OCI-LY3 (cell line): ENCODE data around the gene GAK.

Experiments
- H2AFZ ChIP-seq: fragments of 200-600, 300-600 bp; shearing (Covaris generic); 2 replicates; pipeline ENCODE4 v1.6.0; 2014; ENCODE audit warnings: antibody characterized with exemption, low read depth, low read length
- H3K27ac ChIP-seq: fragments of 200-600, 300-600 bp; sonication (generic); 2 replicates; pipeline ENCODE4 v1.5.1; 2014; ENCODE audit warnings: mild to moderate bottlenecking, low read length, moderate library complexity, mixed read lengths
- H3K27me3 ChIP-seq: fragments of 200-600, 300-600 bp; sonication (generic); 2 replicates; pipeline ENCODE4 v1.6.1; 2014; ENCODE audit warnings: low read depth, low read length, mixed read lengths
- H3K36me3 ChIP-seq: fragments of 200-600, 300-600 bp; sonication (generic); replicated peaks from 2 replicates; pipeline ENCODE3; 2014; ENCODE audit warnings: low read depth, low read length, mixed read lengths
- H3K4me1 ChIP-seq: fragments of 300-600, 200-600 bp; sonication (generic); 2 replicates; pipeline ENCODE4 v1.6.1; 2014; ENCODE audit warnings: low read length, mixed read lengths
- H3K4me2 ChIP-seq: fragments of 200-600, 300-600 bp; sonication (generic); 2 replicates; pipeline ENCODE4 v1.6.1; 2014; ENCODE audit warnings: low read length, mixed read lengths
- H3K4me3 ChIP-seq: fragments of 300-600, 200-600 bp; sonication (generic); 2 replicates; pipeline ENCODE4 v1.5.1; 2014; ENCODE audit warnings: antibody characterized with exemption, mild to moderate bottlenecking, low read length, moderate library complexity
- H3K79me2 ChIP-seq: fragments of 300-600, 200-600 bp; shearing (Covaris generic); 2 replicates; pipeline ENCODE4 v1.6.1; 2014; ENCODE audit warnings: mild to moderate bottlenecking, low read length, mixed read lengths
- H3K9ac ChIP-seq: fragments of 300-600, 200-600 bp; shearing (Covaris generic); 2 replicates; pipeline ENCODE4 v1.6.0; 2014; ENCODE audit warnings: mild to moderate bottlenecking, low read length, moderate library complexity
- H3K9me3 ChIP-seq: fragments of 200-600, 300-600 bp; shearing (Covaris generic); 2 replicates; pipeline ENCODE4 v1.6.1; 2014; ENCODE audit warnings: low read length, mixed read lengths; ENCODE audit not compliant: insufficient read depth
- H4K20me1 ChIP-seq: fragments of 200-600, 300-600 bp; sonication (generic); 2 replicates; pipeline ENCODE4 v1.6.1; 2016; ENCODE audit warnings: low read length, mixed read lengths; ENCODE audit not compliant: insufficient read depth
- EZH2phosphoT487 ChIP-seq: fragments of 200-600 bp; shearing (Covaris generic); IDR thresholded peaks from 2 replicates; pipeline ENCODE4 v1.6.1; 2018; ENCODE audit warnings: antibody characterized with exemption, mixed run types, low read depth
- TF ChIP-seq, protein P1 (sequence below): fragments of 200-600, 300-600 bp; sonication (generic); IDR thresholded peaks from 2 replicates; pipeline ENCODE4 v1.5.1; 2014; ENCODE audit warnings: antibody characterized with exemption, low read length, low read depth

The GAK gene

GRCh38 chr4:960140-960635 lies 28.1 kb upstream of the GAK start:
- Histone ChIP-seq H3K4me1 (no peaks in the 10 kb centered on the region), H4K20me1 (no peaks in the 10 kb centered on the region), H3K9me3 (no peaks in the 10 kb centered on the region), H3K4me2 (no peak overlapping the region), H2AFZ (no peak overlapping the region), H3K9ac (no peak overlapping the region), H3K27ac (no peak overlapping the region), H3K36me3 (no peaks in the 10 kb centered on the region), H3K4me3 (no peak overlapping the region), H3K79me2 (no peaks in the 10 kb centered on the region), H3K27me3 (no peaks in the 10 kb centered on the region)
- TF ChIP-seq, protein P1, sequence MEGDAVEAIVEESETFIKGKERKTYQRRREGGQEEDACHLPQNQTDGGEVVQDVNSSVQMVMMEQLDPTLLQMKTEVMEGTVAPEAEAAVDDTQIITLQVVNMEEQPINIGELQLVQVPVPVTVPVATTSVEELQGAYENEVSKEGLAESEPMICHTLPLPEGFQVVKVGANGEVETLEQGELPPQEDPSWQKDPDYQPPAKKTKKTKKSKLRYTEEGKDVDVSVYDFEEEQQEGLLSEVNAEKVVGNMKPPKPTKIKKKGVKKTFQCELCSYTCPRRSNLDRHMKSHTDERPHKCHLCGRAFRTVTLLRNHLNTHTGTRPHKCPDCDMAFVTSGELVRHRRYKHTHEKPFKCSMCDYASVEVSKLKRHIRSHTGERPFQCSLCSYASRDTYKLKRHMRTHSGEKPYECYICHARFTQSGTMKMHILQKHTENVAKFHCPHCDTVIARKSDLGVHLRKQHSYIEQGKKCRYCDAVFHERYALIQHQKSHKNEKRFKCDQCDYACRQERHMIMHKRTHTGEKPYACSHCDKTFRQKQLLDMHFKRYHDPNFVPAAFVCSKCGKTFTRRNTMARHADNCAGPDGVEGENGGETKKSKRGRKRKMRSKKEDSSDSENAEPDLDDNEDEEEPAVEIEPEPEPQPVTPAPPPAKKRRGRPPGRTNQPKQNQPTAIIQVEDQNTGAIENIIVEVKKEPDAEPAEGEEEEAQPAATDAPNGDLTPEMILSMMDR, result no peak
- TF ChIP-seq EZH2phosphoT487, result no peak

- no peak for TF ChIP-seq EZH2phosphoT487
- TF ChIP-seq, protein P1, result no peak
- H3K9ac ChIP-seq, result no peak overlapping the region
- no peaks in the 10 kb centered on the region for H3K36me3 ChIP-seq
- no peak overlapping the region for H2AFZ ChIP-seq
- H3K4me2 ChIP-seq, result no peak overlapping the region
- H3K79me2 ChIP-seq, result no peaks in the 10 kb centered on the region
- H4K20me1 ChIP-seq, result no peaks in the 10 kb centered on the region
- no peaks in the 10 kb centered on the region for H3K9me3 ChIP-seq
- no peaks in the 10 kb centered on the region for H3K4me1 ChIP-seq
- no peak overlapping the region for H3K4me3 ChIP-seq
- H3K27me3 ChIP-seq, result no peaks in the 10 kb centered on the region
- H3K27ac ChIP-seq, result no peak overlapping the region
Measured at GRCh38 chr4:959338-960139, 27.4 kb upstream of the GAK start.

DNA sequence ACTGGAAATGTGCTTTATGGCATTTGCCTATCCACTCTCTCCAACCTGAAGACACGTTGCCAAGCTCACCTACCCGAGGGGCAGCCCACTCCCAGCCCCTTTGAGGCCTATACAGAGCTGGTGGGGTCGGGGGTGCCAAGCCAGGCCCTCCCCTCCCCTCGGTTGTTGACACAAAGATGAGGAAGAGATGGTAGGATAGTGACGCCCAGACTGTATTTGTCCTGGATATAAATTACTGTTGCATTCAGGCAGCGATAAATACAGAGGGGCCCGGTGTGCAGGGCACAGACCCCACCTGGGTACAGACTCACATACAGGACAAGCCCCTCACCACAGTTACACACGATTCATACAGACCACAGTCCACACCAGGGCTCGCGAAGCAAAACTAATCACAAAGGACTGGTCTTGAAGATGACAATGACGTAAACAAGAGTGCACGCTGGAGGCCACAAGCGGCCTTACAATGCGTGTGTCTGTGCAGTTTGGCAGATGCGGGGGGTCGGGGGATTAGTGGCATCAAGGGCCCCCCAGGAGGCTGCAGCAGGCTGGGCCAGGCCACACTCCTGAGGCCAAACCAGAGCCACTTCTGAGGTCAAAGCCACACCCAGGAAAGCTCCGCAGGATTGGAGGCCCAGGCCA lies 26.7 kb upstream of the GAK start:
- no peaks in the 10 kb centered on the region for H3K9me3 ChIP-seq
- no peaks in the 10 kb centered on the region for H3K36me3 ChIP-seq
- H3K27ac ChIP-seq, result no peak overlapping the region
- H3K4me2 ChIP-seq, result no peak overlapping the region
- TF ChIP-seq, protein P1, result no peak
- no peak for TF ChIP-seq EZH2phosphoT487
- no peaks in the 10 kb centered on the region for H3K4me1 ChIP-seq
- no peaks in the 10 kb centered on the region for H3K79me2 ChIP-seq
- no peak overlapping the region for H3K4me3 ChIP-seq
- H3K9ac ChIP-seq, result no peak overlapping the region
- no peaks in the 10 kb centered on the region for H3K27me3 ChIP-seq
- no peak overlapping the region for H2AFZ ChIP-seq
- no peaks in the 10 kb centered on the region for H4K20me1 ChIP-seq

DNA sequence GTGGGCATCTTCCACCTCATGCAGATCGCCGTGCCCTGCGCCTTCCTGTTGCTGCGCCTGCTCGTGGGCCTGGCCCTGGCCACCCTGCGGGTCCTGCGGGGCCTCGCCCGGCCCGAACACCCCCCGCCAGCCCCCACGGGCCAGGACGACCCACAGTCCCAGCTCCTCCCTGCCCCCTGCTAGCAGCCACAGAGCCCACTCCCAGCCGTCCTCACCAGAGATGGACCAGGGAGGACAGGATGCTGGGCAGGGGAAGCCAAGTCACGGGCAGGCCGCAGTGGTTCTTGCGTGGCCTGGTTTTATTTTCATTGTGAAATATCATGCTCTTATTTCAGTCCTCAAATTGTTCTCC lies 26.2 kb upstream of the GAK start:
- no peak for TF ChIP-seq EZH2phosphoT487
- TF ChIP-seq, protein P1, result no peak
- H4K20me1 ChIP-seq, result no peaks in the 10 kb centered on the region
- H3K4me1 ChIP-seq, result no peaks in the 10 kb centered on the region
- no peaks in the 10 kb centered on the region for H3K9me3 ChIP-seq
- no peaks in the 10 kb centered on the region for H3K36me3 ChIP-seq
- H3K27ac ChIP-seq, result no peak overlapping the region
- no peaks in the 10 kb centered on the region for H3K27me3 ChIP-seq
- no peaks in the 10 kb centered on the region for H3K79me2 ChIP-seq
- H3K4me3 ChIP-seq, result no peak overlapping the region
- no peak overlapping the region for H3K9ac ChIP-seq
- no peak overlapping the region for H2AFZ ChIP-seq
- H3K4me2 ChIP-seq, result no peak overlapping the region
